Smooth muscle cell of the brain vasculature (primary cell): ENCODE results near the gene XYLT1.
"Not testable (repeated sequence)": the region's sequence is repeated elsewhere in the genome, so short reads cannot be mapped to it uniquely, and the experiment has no call there.

Source experiments
- DNase-seq: peaks from one replicate; pipeline ENCODE4 v3.0.0-alpha.2; 2012; ENCODE audit warnings: low read depth, low spot score

XYLT1 gene

DNA sequence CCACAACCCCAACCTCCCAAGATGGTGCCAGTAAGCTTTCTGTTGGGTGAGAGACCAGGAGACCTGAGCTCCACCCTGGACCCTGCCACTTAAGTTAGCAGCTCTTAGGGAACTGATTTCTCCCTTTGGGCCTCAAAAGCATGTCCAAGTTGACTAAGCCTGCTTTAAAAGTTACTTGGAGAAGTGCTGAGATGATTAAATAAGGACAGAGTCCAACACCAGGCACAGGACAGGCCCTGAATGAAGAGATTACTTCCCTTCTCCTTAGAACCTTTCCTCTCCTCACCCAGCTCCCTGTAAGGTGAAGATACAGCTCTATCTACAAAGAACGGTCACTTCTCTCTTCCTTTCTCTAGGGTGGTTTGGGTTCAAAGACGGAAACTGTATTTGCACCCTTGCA lies 162.6 kb downstream of the XYLT1 start:
- DNase-seq = no peak

GRCh38 chr16:17307504-17307903 lies 163.3 kb downstream of the XYLT1 start:
- no peak for DNase-seq

DNA sequence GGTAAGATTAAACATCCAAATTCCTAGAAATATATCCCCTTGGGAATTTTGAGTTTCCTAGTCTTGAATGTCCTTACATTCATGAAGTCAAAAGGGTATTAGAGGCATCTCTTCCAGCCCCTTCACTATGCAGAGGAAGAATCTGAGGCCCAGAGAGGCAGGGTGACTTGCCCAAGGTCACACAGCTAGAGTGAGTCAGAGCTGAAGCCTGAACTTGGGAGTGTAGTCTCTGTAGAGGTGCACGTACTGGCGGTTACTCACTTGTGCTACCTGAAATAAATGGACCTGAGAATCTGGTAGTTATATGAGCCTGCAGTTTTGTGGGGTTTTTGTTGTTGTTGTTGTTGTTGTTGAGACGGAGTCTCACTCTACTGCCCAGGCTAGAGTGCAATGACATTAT lies 164.0 kb downstream of the XYLT1 start:
- DNase-seq = no peak

DNA sequence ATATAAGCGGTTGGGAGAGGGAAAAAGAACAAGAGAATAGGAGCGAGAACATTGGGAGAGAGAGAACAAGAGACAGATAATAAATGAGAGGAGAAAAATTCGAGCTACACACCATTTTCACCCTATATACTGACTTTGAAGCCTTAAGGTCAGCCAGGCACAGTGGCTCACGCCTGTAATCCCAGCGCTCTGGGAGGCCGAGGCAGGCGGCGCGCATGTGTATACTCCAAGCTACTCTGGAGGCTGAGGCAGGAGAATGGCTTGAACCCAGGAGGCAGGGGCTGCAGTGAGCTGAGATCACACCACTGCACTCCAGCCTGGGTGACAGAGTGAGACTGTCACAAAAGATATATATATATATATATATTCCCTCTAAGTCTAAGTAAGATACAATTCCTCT lies 164.5 kb downstream of the XYLT1 start:
- not testable (repeated sequence) for DNase-seq

DNA sequence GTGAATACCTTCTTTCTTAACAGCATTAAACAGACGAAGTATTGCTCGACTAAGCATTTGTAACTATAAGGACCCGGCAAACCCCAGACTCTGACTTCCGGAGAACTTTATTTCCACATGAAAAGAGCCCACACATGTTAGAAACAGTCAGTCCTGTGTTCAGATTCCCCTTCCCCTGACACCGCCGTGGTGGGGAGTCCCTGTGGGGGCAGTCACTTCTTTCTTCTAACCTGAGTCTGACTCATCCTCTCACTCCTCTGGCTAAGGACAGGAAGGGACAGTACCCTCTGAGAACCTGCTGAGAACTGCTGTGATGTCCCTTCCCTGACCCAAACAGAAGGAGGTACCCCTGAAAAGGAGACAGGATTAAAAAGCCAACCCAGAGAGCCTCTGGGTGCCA lies 165.1 kb downstream of the XYLT1 start:
- no peak for DNase-seq

- no peak for DNase-seq
Measured at GRCh38 chr16:17304491-17305119, 166.2 kb downstream of the XYLT1 start.

- DNase-seq = no peak
Measured at GRCh38 chr16:17304106-17304490, 166.7 kb downstream of the XYLT1 start.

DNA sequence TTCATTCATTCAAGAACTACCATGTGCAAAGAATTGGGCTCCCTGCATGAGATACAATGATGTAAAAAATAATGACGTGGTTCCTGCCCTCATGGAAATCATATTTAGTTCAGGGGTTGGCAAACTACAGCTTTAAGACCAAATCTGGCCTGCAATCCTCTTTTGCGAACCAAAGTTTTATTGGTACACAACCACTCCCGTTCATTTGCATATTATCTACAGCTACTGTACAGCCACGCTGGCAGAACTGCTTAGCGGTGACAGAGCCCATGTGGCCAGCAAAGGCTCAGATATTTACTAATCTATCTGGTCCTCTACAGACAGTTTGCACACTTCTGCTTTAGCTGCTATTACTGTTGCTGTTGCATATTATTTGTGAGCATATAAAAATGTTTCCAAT lies 167.7 kb downstream of the XYLT1 start:
- DNase-seq = no peak

DNA sequence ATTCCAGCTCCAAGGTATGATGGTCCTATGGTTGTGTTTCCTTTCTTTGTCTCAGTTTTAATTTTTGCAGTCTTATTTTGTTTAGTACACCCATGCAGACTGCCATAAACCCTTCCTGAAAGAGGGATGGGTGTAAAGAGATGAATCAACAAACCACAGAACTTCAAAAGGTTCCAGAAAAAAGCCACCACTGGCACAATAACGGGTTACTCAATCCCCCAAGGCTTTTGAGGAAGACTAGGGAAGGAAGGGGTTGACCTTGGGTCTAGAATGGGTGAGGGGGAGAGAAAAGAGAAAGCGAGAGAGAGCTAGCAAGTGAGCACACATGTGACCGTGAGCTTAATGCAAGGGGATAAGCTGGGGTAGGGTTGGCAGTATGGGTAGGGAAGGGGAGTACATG lies 168.1 kb downstream of the XYLT1 start:
- no peak for DNase-seq

DNA sequence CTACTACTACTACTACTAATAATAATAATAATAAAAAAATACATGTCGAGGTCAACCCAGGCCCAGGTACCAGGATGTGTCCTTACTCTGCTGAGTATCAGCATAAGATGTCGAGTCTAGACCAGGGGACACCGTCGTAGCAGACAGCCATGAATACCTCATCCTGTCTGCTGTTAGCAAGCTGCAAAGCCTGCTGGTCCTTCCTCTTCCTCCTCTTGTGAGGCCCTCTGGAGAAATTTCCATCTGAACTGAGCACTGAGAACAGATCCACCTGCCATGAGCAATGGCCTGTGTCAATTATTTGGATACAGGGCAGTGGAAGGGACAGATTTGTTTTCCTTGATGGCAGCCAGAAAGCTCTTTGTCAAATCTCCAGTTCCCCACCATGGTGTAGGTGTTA lies 168.5 kb downstream of the XYLT1 start:
- no peak for DNase-seq

DNA sequence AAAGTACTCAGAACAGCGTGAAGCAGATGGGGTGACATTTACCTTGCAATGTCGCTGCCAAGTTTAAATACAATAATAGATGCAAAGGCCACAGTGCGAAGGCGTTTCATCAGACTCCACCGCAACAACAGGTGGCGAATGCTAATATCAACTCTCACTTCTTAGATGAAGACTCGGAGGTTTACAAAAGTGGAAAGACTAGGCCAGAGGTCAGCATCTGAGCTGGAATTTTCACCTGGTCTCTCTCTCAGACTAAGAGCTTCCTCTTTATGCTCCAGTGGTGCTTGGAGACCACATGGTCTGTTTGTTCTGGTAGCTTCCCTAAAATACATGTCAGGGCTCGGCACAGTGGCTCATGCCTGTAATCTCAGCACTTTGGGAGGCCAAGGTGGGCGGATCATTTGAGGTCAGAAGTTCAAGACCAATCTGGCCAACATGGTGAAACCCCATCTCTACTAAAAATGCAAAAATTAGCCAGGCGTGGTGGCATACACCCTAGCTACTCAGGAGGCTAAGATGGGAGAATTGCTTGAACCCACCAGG lies 169.1 kb downstream of the XYLT1 start:
- no peak for DNase-seq

DNA sequence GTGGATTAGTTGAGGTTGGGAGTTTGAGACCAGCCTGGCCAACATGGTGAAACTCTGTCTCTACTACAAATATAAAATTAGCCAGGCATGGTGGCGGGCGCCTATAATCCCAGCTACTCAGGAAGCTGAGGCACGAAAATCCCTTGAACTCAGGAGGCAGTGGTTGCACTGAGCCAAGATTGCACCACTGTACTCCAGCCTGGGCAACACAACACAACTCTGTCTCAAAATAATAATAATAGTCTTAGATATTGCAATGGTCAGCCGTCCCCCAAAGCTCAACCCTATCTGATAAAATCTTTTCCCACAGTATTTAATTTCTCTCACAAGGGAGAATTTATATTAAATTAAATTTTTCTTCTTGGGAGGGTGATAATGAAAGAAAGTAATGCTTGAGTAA lies 169.6 kb downstream of the XYLT1 start:
- DNase-seq = no peak

DNA sequence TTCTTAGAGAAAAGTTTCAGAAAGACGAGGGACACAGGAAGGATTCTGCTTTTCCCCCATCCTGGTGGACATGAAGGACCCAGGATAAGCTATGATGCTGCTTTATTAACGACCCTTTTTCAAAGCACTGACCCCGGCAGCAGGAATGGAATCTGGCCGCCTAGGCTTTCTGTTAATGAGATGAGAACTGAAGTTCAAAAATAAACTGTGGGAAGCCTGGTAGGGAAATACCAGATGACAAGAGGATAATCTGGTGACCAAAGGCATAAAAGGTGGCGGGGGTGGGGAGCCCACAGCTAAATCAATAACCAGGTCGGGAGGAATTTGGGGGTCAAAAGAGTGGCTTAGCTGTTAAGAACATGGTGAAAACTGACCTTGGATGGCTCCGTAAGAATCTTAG lies 171.0 kb downstream of the XYLT1 start:
- no peak for DNase-seq

DNA sequence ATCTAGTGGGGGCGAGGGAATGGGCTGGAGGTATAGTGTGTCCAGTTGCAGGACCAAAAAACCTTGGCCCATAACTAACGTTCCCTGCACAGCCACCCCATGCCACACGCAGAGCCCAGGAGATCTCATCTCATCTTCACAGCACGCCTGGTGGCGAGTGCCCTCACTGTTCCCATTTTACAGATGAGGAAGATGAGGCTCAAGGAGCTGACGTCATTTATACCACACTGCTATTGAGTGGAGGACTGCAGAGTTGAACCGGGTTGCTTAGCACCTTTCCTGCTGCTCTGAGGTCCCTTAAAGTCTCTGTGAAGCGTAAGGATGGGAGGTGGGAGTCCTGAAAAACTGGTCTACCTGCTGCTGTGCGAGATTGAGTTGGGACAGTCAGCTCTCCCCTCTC lies 172.5 kb downstream of the XYLT1 start:
- DNase-seq = no peak

GRCh38 chr16:17296431-17296830 lies 174.3 kb downstream of the XYLT1 start:
- no peak for DNase-seq

GRCh38 chr16:17295948-17296347 lies 174.8 kb downstream of the XYLT1 start:
- DNase-seq = no peak

- DNase-seq = no peak
Measured at GRCh38 chr16:17294856-17295255, 175.9 kb downstream of the XYLT1 start.

DNA sequence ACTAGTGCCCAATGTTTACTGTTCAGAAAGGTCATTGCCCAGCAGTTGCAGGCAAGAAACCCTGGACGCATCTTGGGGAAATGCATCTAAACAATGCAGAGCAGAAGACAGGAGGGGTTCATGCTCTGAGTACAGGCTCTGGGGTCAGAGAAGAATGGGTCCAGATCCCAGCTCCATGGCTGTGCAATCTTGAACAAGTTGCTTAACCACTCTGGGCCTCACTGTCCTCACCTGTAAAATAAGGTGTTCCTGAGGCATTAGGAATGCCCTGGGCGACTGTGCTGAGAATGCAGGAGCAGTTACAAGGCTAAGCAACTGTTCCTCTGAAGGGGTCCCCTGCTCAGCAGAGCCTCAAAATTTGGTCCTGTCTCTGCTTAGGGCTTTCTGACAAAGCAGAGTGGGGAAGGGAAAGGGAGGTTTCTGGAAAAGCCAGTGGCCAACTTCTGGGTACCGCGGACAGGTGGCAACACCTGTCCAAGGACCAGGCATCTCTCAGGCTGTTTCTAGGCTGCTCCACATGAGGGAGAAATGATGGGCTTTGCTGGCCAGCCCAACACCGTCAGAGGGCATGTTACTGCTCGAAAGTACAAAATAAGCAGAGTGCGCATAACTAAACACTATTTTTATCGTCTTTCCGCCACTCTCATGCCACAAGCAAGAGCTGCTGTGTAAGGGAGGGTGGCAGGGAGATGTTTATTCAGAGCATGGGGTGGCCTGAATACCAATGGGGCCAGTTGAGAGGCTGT lies 176.8 kb downstream of the XYLT1 start:
- no peak for DNase-seq

DNA sequence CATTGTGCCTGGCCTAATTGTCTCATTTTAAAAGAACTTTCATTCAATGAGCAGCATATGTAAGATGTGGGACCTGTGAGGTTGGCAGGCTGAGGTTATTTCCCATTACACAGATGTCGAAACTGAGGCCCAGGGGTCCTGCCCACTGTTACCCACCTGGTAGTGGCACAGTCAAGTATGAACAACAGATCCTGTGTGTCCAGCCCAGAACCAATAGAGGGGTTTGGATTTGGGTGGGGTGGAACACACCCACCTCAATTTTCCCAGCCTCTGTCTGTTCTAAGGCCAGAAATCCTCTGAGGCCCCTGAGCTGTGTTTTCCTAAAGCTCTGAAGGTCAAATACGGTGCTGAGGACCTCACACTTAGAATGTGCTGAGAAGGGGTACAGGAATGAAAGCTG lies 179.5 kb downstream of the XYLT1 start:
- no peak for DNase-seq

DNA sequence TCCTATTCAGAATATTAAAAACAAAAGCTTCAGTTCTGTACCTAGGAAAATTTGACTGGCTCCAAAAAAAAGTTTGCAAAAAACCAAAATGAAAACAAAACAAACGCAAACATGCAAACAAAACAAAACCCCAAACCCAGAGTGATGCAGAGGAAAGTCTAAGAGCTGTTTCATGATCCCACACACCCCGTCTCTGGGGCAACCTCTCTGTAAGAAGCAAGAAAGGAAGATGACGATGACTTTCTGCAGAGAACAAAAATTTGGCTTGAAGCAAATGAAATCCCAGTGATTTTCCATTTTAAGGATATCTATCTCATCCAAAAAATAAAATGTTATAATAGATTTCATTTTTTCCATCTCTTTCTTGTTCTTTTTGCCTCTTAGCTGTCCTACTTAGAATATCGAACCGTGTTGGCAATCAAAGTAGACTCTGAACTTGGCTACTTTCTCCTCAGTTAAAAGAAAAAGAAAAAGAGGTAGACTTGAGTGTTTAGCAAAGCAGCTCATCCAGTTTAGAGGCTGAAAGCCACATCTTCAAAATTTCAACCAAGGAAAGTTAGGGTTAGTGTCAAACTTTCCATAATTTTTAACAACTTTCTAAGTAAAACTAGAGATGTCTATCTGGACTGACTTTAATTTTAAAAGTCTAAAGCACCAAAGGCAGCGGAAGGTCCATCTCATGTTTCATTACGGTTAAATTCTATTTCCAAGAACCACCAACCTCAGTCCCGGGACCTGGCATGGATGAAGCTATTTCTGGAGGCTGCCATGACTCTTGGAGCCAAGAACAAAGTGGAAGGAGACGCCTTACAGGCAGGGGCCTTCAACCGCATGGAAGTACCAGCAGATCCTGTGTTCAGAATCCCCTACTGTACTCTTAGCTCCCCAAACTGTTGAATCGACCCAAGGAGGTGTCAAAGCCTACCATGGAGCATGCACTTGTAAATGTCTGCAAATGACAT lies 180.8 kb downstream of the XYLT1 start:
- DNase-seq = no peak

- DNase-seq = no peak
Measured at GRCh38 chr16:17289050-17289449, 181.7 kb downstream of the XYLT1 start.

DNA sequence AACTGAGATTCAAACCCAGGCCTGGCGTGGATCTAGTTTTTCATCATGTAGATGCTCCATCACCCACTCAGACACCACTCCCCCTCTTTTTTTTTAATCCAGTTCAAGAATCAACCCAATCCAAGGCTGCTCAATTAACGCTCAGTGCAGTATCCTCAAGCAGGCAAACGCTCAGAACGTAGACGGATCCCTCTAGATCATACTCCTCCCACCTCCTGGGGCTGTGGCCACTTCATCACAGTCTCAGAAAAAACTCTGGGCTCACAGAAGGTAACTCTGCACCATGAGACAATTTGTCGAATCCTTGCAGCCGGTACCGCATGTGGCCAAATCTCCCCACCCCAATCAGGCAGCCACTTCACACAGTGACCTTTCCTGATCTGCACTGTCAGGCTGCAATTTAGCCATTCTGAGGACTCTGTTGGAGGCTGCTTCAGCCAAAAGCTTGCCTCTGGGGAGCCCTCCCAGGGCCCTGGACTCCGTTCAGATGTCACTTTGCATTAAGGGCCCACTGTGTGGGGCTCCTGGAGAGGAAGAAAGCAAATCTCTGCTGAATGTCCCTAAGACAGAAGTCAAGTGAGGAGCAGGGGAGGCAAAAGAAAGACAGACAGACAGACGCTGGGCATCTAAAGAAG lies 183.5 kb downstream of the XYLT1 start:
- no peak for DNase-seq
